GM12878 (cell line): ENCODE results near the gene COL18A1. TPM values are rescaled to one million over a fixed set of nuclear protein-coding genes. Genes with fewer than 3 reads are reported as not detected.

Experiments used
- ATAC-seq: fragments of 200-7000 bp; cut with Tn5 transposase; 3 replicates; pipeline ENCODE4 v1.9.1; 2020; ENCODE audit warnings: mild to moderate bottlenecking, moderate library complexity
- BruUV-seq: library from RNA; stranded (reverse); fragments of 400-500 nt; replicated peaks from 2 replicates; lab custom pipeline; 2021; lab: Mats Ljungman, UMichigan
- CTCF ChIA-PET: fragments of 300-600 bp; sonication (Branson Sonifier 250); formaldehyde crosslinking; extraction: SDS; loops from one replicate; lab custom pipeline; 2021; ENCODE audit warnings: inconsistent platforms; lab: Yijun Ruan, JAX
- POLR2A ChIA-PET: fragments of 350-600 bp; formaldehyde crosslinking; extraction: SDS; loops from one replicate; lab custom pipeline; 2021; ENCODE audit warnings: inconsistent platforms; lab: Charles Lee
- RAD21 ChIA-PET: fragments of 300-600 bp; sonication (Branson Sonifier 250); formaldehyde crosslinking; loops from one replicate; lab custom pipeline; 2023; ENCODE audit warnings: antibody characterized with exemption; ENCODE audit not compliant: unreplicated experiment; lab: Charles Lee
- SMC1A ChIA-PET: fragments of 300-600 bp; sonication (Branson Sonifier 250); formaldehyde crosslinking; loops from one replicate; lab custom pipeline; 2023; ENCODE audit not compliant: unreplicated experiment, uncharacterized antibody; lab: Charles Lee
- DNase-seq: peaks from one replicate; pipeline ENCODE4 v3.0.0-alpha.2; 2011; ENCODE audit warnings: low read depth, low spot score
- FAIRE-seq: peaks from 3 replicates; lab custom pipeline; 2011; peaks lifted over from hg19 to GRCh38; lab: Jason Lieb, UNC
- H2AFZ ChIP-seq: 2 replicates; pipeline ENCODE4 v1.6.0; 2011; ENCODE audit warnings: low read depth, low read length, control low read depth; ENCODE audit not compliant: control insufficient read depth
- H3K27ac ChIP-seq: 2 replicates; pipeline ENCODE4 v1.5.1; 2011; ENCODE audit warnings: control low read depth; ENCODE audit not compliant: control insufficient read depth, insufficient read depth
- H3K27me3 ChIP-seq, 2 experiments: replicated peaks in 1 of 2; 2 replicates each; pipeline versions ENCODE4 v1.6.0 to v1.6.1; 2011; ENCODE audit warnings: low read length in 1 of 2; ENCODE audit not compliant: control insufficient read depth in 2 of 2, insufficient read depth in 2 of 2
- H3K36me3 ChIP-seq, 2 experiments: 2 replicates each; pipeline ENCODE4 v1.5.1; 2011; ENCODE audit warnings: low read length in 1 of 2; ENCODE audit not compliant: control insufficient read depth in 2 of 2, insufficient read depth in 2 of 2
- H3K4me1 ChIP-seq: 2 replicates; pipeline ENCODE4 v1.6.1; 2011; ENCODE audit warnings: mild to moderate bottlenecking, low read length, moderate library complexity, mixed read lengths; ENCODE audit not compliant: control insufficient read depth, insufficient read depth
- H3K4me2 ChIP-seq: 2 replicates; pipeline ENCODE4 v1.6.0; 2011; ENCODE audit warnings: control low read depth; ENCODE audit not compliant: control insufficient read depth, insufficient read depth
- H3K4me3 ChIP-seq: fragments of 200-600 bp; sonication (generic); 2 replicates; pipeline ENCODE4 v1.5.1; 2016
- H3K79me2 ChIP-seq: 2 replicates; pipeline ENCODE4 v1.6.0; 2011; ENCODE audit warnings: low read length; ENCODE audit not compliant: control insufficient read depth, insufficient read depth
- H3K9ac ChIP-seq: 2 replicates; pipeline ENCODE4 v1.8.0; 2011; ENCODE audit warnings: low read length, control low read depth, mixed read lengths; ENCODE audit not compliant: control insufficient read depth, insufficient read depth
- H3K9me3 ChIP-seq: replicated peaks from 3 replicates; pipeline ENCODE4 v1.5.1; 2011; ENCODE audit warnings: mild to moderate bottlenecking, low read length; ENCODE audit not compliant: control insufficient read depth, insufficient read depth
- H4K20me1 ChIP-seq: 2 replicates; pipeline ENCODE4 v1.6.0; 2011; ENCODE audit not compliant: control insufficient read depth, insufficient read depth
- BHLHE40 ChIP-seq, 2 experiments: fragments of 450-650 bp in 1 of 2; IDR thresholded peaks; 2 replicates each; pipeline ENCODE4 v1.6.1; 2011 to 2017; ENCODE audit warnings: low read depth in 2 of 2, borderline replicate concordance in 1 of 2, improper control_type of control experiment in 1 of 2, low read length in 1 of 2, mild to moderate bottlenecking in 1 of 2
- BRCA1 ChIP-seq: IDR thresholded peaks from 2 replicates; pipeline ENCODE4 v1.6.1; 2011; ENCODE audit warnings: low read depth, low read length, improper control_type of control experiment
- CHD2 ChIP-seq: IDR thresholded peaks from 2 replicates; pipeline ENCODE4 v1.6.1; 2011; ENCODE audit warnings: low read depth, low read length, improper control_type of control experiment, borderline replicate concordance
- DPF2 ChIP-seq: fragments of 450-650 bp; IDR thresholded peaks from 2 replicates; pipeline ENCODE4 v1.6.1; 2017; ENCODE audit warnings: mild to moderate bottlenecking
- EED ChIP-seq: sonication (generic); IDR thresholded peaks from 2 replicates; pipeline ENCODE4 v1.6.1; 2016; ENCODE audit warnings: antibody characterized with exemption, low read depth
- GATAD2B ChIP-seq: fragments of 450-650 bp; conservative IDR thresholded peaks from 2 replicates; pipeline ENCODE4 v1.6.1; 2017; ENCODE audit warnings: low read depth, mild to moderate bottlenecking, moderate library complexity
- HDAC6 ChIP-seq: fragments of 200-600 bp; sonication (generic); IDR thresholded peaks from one replicate; pipeline ENCODE4 v1.8.0; 2017; ENCODE audit warnings: antibody characterized with exemption; ENCODE audit not compliant: unreplicated experiment
- IKZF1 ChIP-seq: fragments of 450-650 bp; conservative IDR thresholded peaks from 2 replicates; pipeline ENCODE4 v1.6.1; 2017; ENCODE audit warnings: antibody characterized with exemption, mild to moderate bottlenecking
- IKZF2 ChIP-seq, 2 experiments: fragments of 450-650 bp; IDR thresholded peaks; 2 replicates each; pipeline ENCODE4 v1.6.1; 2017; ENCODE audit warnings: mild to moderate bottlenecking in 2 of 2, moderate library complexity in 2 of 2
- IRF5 ChIP-seq: fragments of 450-650 bp; IDR thresholded peaks from 2 replicates; pipeline ENCODE4 v1.6.1; 2017; ENCODE audit warnings: borderline replicate concordance
- RELB ChIP-seq: fragments of 450-650 bp; IDR thresholded peaks from 2 replicates; pipeline ENCODE4 v1.6.1; 2017; ENCODE audit warnings: low read depth, mild to moderate bottlenecking, moderate library complexity
- RFX5 ChIP-seq: IDR thresholded peaks from 2 replicates; pipeline ENCODE4 v1.6.1; 2011; ENCODE audit warnings: low read depth, low read length, improper control_type of control experiment
- SKIL ChIP-seq: fragments of 450-650 bp; IDR thresholded peaks from 2 replicates; pipeline ENCODE4 v1.6.1; 2017; ENCODE audit warnings: mild to moderate bottlenecking, low read depth, inconsistent platforms; ENCODE audit not compliant: poor library complexity, severe bottlenecking
- ZNF687 ChIP-seq: fragments of 450-650 bp; IDR thresholded peaks from 2 replicates; pipeline ENCODE4 v1.6.1; 2017; ENCODE audit warnings: mild to moderate bottlenecking, moderate library complexity
- WGBS: methylation state at CpG from one replicate; pipeline ENCODE4 v1.1.6; 2016; ENCODE audit warnings: low lambda C conversion rate; ENCODE audit not compliant: insufficient replicate concordance, insufficient coverage; ENCODE audit errors: missing lambda C conversion rate; 5-methylcytosine and 5-hydroxymethylcytosine counted together
- in situ Hi-C: fragments of 300-500 bp; cut with MboI; formaldehyde crosslinking; loops from 9 replicates; pipeline ENCODE4 v1.14.3; 2018; ENCODE audit warnings: mixed read lengths
- intact Hi-C: fragments of 100-400 bp; cut with micrococcal nuclease; formaldehyde crosslinking; loops from one replicate; pipeline ENCODE4 v1.14.2; 2022; ENCODE audit not compliant: unreplicated experiment
- polyA plus RNA-seq, 11 experiments: library from polyadenylated mRNA; depleted of rRNA in 4 of 11; unstranded in 6 of 11; stranded (reverse) in 5 of 11; fragments of >200 nt; fragmentation: Nextera tagmentation in 4 of 11; fragmentation: Illumina TruSeq in 1 of 11; extraction: Ambion mirVana in 4 of 11; extraction: Trizol in 1 of 11; gene quantifications; 1 replicate in 1 of 11; 2 replicates in 10 of 11; pipeline versions ENCODE4 v1.2.1 to v1.2.3, GENCODE V29; 2011 to 2016; ENCODE audit warnings: inconsistent platforms in 2 of 11, missing spikeins in 2 of 11, low read depth in 1 of 11
- total RNA-seq, 4 experiments: library from RNA; depleted of rRNA in 3 of 4; stranded (reverse); fragments of >200 nt in 3 of 4; fragmentation: Illumina TruSeq in 1 of 4; extraction: Trizol in 1 of 4; gene quantifications; 2 replicates each; pipeline versions ENCODE4 v1.2.1 to v1.2.3, GENCODE V29; 2013 to 2021

Gene COL18A1
- total and polyA plus RNA-seq, 10 of the 15 experiments (the other 5 are each of a cell fraction or from before 2014, with no cell fraction given): under 0.01 to 0.49 (median 0.09) TPM; not detected in 3

GRCh38 chr21:45502006-45502345 is 97.0 kb downstream of the COL18A1 start (continued):
- TF ChIP-seq IRF5: no peak
- TF ChIP-seq SKIL: no peak
- TF ChIP-seq DPF2: no peak
- TF ChIP-seq GATAD2B: no peak
- no peak for TF ChIP-seq HDAC6
- TF ChIP-seq, all 136 proteins: peak for 0

- no peaks in the 10 kb centered on the region for H3K27me3 ChIP-seq
- H3K9me3 ChIP-seq: no peaks in the 10 kb centered on the region; the same call in 2 of the 3 replicates
- ChIA-PET SMC1A (no interaction called here), POLR2A (no interaction called here), RAD21 (no interaction called here), CTCF (interaction anchor here (0.7 kb wide), 1 partner anchor 90 kb away, joined by 3 read pairs; no protein-coding TSS in a partner anchor)
- intact Hi-C loops (no loop called here), in situ Hi-C loops (no loop called here)
- WGBS: 25% methylated on average over 10 of the region's 10 CpGs
- H3K79me2 ChIP-seq: no peaks in the 10 kb centered on the region
- no peak overlapping the region for H3K27ac ChIP-seq
- H4K20me1 ChIP-seq: no peaks in the 10 kb centered on the region
- H3K4me2 ChIP-seq: 0 out of 2 replicates have a peak overlapping the region, but pooled peaks have one; percentile 26
- H3K4me3 ChIP-seq: peak overlapping the region; percentile 22; the same call in 1 of the 2 replicates
- peak; percentile 54 for TF ChIP-seq IKZF1
- peak; percentile 63 to 65; a peak in 3 of 4 replicates for TF ChIP-seq IKZF2 (IDR thresholded peaks at IDR 0.05)
- TF ChIP-seq RFX5: no peak
- no peak for TF ChIP-seq CHD2
- TF ChIP-seq BHLHE40 (IDR thresholded peaks at IDR 0.05; ENCODE audit: borderline replicate concordance in 1 of 2, low read depth in 2 of 2, low read length in 1 of 2): peak in 1 of 2 experiments; percentile 54; a peak in 1 of 4 replicates
- peak; percentile 45; the same call in 1 of the 2 replicates for TF ChIP-seq ZNF687
- no peak for TF ChIP-seq BRCA1
- peak; percentile 26; the same call in 1 of the 2 replicates for TF ChIP-seq RELB
- TF ChIP-seq EED: peak; percentile 23; the same call in 1 of the 2 replicates
- no TSS peak for BruUV-seq
- no peak for DNase-seq
- no peak overlapping the region for H3K9ac ChIP-seq
- no peaks in the 10 kb centered on the region for H3K36me3 ChIP-seq
- ATAC-seq: peak; percentile 32; the same call in 2 of the 3 replicates
- H3K4me1 ChIP-seq: peaks cover 2% of the 10 kb centered on the region; the same call in 1 of the 2 replicates
- no peak overlapping the region for H2AFZ ChIP-seq
- FAIRE-seq: no peak
Measured at GRCh38 chr21:45502600-45502999, 97.6 kb downstream of the COL18A1 start.
